Glutamatergic neuron (in vitro differentiated cells): ENCODE results near the gene TOM1L2. TPM values are rescaled to one million over a fixed set of nuclear protein-coding genes. Genes with fewer than 3 reads are reported as not detected.

Source experiments
- DNase-seq: peaks from one replicate; pipeline ENCODE4 v3.0.0; 2022
- H3K27ac Mint-ChIP-seq: one replicate; pipeline ENCODE4 v1.8.0; 2020; ENCODE audit warnings: mild to moderate bottlenecking, mixed read lengths, inconsistent platforms; ENCODE audit not compliant: unreplicated experiment
- H3K27me3 Mint-ChIP-seq: one replicate; pipeline ENCODE4 v1.8.0; 2020; ENCODE audit warnings: mild to moderate bottlenecking, moderate library complexity, mixed read lengths, inconsistent platforms; ENCODE audit not compliant: unreplicated experiment
- H3K36me3 Mint-ChIP-seq: one replicate; pipeline ENCODE4 v1.8.0; 2020; ENCODE audit warnings: mild to moderate bottlenecking, mixed read lengths, inconsistent platforms; ENCODE audit not compliant: unreplicated experiment
- H3K4me1 Mint-ChIP-seq: one replicate; pipeline ENCODE4 v1.8.0; 2020; ENCODE audit warnings: mild to moderate bottlenecking, low read depth, mixed read lengths, inconsistent platforms; ENCODE audit not compliant: unreplicated experiment
- H3K4me3 Mint-ChIP-seq: one replicate; pipeline ENCODE4 v1.8.0; 2020; ENCODE audit warnings: mild to moderate bottlenecking, mixed read lengths, inconsistent platforms; ENCODE audit not compliant: unreplicated experiment
- H3K9me3 Mint-ChIP-seq: one replicate; pipeline ENCODE4 v1.8.0; 2020; ENCODE audit warnings: mild to moderate bottlenecking, moderate library complexity, mixed read lengths, inconsistent platforms; ENCODE audit not compliant: unreplicated experiment
- total RNA-seq: library from RNA; stranded (reverse); fragmentation: NEBNext Ultra II Directional; extraction: Animal tissue kit (Norgen Biotek cat#: 25700); gene quantifications from one replicate; pipeline ENCODE4 v1.2.1, GENCODE V29; 2021; ENCODE audit not compliant: unreplicated experiment
- TF ChIP-seq, protein P1 (sequence below): fragments of 200-600 bp; sonication (generic); IDR thresholded peaks from one replicate; pipeline ENCODE4 v1.5.0; 2021; ENCODE audit not compliant: partially characterized antibody, unreplicated experiment

Gene TOM1L2
- total RNA-seq, 1 donor from 2014 or later, result 62.8 TPM

DNA sequence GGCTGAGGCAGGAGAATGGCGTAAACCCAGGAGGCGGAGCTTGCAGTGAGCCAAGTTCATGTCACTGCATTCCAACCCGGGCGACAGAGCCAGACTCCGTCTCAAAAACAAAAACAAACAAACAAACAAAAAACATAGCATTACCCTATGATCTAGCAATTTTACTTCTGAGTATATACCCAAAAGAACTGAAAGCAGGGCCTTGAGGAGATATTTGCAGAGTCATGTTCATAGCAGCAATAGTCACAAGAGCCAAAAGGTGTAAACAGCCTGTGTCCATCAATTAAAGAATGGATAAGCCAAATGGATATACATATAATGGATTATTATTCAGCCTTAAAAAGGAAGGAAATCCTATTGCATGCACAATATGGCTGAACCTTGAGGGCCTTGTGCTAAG is 63.1 kb downstream of the TOM1L2 start:
- H3K9me3 Mint-ChIP-seq, result peaks cover 10% of the 10 kb centered on the region
- H3K4me3 Mint-ChIP-seq, result no peak overlapping the region
- DNase-seq, result no peak
- H3K27ac Mint-ChIP-seq, result no peak overlapping the region
- TF ChIP-seq, protein P1, sequence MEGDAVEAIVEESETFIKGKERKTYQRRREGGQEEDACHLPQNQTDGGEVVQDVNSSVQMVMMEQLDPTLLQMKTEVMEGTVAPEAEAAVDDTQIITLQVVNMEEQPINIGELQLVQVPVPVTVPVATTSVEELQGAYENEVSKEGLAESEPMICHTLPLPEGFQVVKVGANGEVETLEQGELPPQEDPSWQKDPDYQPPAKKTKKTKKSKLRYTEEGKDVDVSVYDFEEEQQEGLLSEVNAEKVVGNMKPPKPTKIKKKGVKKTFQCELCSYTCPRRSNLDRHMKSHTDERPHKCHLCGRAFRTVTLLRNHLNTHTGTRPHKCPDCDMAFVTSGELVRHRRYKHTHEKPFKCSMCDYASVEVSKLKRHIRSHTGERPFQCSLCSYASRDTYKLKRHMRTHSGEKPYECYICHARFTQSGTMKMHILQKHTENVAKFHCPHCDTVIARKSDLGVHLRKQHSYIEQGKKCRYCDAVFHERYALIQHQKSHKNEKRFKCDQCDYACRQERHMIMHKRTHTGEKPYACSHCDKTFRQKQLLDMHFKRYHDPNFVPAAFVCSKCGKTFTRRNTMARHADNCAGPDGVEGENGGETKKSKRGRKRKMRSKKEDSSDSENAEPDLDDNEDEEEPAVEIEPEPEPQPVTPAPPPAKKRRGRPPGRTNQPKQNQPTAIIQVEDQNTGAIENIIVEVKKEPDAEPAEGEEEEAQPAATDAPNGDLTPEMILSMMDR, result no peak
- peaks cover 9% of the 10 kb centered on the region for H3K36me3 Mint-ChIP-seq
- peaks cover 5% of the 10 kb centered on the region for H3K27me3 Mint-ChIP-seq
- peaks cover 30% of the 10 kb centered on the region for H3K4me1 Mint-ChIP-seq

DNA sequence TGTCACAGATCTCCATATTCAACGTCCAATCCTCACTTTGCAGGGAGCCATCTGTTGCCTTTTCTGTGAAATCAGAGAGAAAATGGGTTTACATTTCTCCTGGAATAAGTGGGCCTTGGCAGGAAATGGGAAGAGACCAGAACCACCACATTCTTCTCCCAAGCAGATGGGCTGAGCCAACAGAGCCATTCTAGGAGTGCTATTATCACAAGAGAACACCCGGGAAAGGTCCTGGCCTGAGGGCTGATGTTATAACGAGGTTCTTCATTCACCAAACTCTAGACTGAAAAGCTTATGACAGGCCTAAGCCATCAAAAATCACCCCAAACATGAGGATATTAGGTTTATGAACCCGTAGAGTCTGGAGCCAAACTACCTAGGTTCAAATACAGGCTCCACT is 64.7 kb downstream of the TOM1L2 start:
- no peak for DNase-seq
- Mint-ChIP-seq H3K36me3 (peaks cover 9% of the 10 kb centered on the region), H3K4me3 (no peak overlapping the region), H3K27me3 (peaks cover 1% of the 10 kb centered on the region), H3K4me1 (peaks cover 29% of the 10 kb centered on the region), H3K9me3 (peaks cover 5% of the 10 kb centered on the region), H3K27ac (peak overlapping the region; percentile 78)
- TF ChIP-seq, protein P1, result no peak

DNA sequence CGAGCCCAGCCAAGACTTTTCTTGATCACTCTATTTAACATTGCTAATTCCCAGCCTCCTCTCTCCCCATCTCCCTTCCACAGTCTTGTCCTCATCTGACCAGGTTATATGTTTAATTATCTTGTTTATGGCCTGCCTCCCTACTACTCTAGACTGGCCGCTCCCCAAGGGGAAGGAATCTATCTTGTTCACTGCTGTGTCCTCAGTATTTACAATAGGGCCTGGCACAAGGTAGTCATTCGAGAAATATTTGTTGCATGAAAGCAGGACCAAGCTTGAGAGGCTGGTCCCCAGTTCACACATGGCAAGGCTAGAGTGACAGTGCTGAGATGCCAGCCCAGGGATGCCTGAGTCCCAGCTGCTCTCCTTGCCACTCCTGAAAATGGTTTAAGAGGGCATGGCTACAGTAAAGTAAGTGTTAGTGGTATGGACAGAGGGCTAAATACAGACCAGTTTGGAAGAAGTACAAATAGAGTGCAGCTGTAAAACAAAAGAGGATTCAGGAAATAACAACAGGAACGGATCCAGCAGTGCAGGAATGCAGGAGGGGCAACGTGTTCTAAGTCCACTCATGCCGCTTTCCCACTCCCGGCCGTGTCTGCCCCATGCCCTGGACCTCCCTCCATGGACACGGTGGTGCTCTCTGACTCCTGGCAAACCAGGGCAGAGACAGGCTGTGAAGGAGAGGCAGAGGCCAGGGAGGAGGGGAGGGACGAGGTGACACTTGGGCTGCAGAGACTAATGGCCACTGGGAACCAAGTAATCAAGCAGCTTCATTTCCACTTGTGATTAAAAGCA is 65.6 kb downstream of the TOM1L2 start:
- TF ChIP-seq, protein P1, result no peak
- H3K27ac Mint-ChIP-seq, result peak overlapping the region; percentile 67
- H3K4me3 Mint-ChIP-seq, result peak overlapping the region; percentile 5
- peaks cover 9% of the 10 kb centered on the region for H3K36me3 Mint-ChIP-seq
- DNase-seq, result no peak
- peaks cover 5% of the 10 kb centered on the region for H3K9me3 Mint-ChIP-seq
- peaks cover 1% of the 10 kb centered on the region for H3K27me3 Mint-ChIP-seq
- peaks cover 30% of the 10 kb centered on the region for H3K4me1 Mint-ChIP-seq

DNA sequence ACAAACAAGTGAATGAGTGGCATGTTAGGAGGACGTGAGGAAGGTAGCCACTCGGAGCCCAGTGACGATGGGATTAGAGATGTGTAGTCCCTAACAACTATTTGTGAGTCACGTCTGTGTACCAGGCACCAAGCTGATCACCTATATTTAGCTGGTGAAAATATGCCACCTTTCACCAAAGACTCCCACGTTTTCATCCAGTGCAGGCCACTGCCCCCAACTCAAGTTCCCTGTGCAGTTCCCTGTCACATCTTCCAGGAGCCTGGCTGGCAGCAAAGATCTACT is 67.2 kb downstream of the TOM1L2 start:
- Mint-ChIP-seq H3K9me3 (peaks cover 5% of the 10 kb centered on the region), H3K36me3 (peaks cover 9% of the 10 kb centered on the region), H3K4me3 (no peak overlapping the region), H3K27ac (no peak overlapping the region), H3K27me3 (no peaks in the 10 kb centered on the region), H3K4me1 (peaks cover 27% of the 10 kb centered on the region)
- TF ChIP-seq, protein P1, result no peak
- no peak for DNase-seq

DNA sequence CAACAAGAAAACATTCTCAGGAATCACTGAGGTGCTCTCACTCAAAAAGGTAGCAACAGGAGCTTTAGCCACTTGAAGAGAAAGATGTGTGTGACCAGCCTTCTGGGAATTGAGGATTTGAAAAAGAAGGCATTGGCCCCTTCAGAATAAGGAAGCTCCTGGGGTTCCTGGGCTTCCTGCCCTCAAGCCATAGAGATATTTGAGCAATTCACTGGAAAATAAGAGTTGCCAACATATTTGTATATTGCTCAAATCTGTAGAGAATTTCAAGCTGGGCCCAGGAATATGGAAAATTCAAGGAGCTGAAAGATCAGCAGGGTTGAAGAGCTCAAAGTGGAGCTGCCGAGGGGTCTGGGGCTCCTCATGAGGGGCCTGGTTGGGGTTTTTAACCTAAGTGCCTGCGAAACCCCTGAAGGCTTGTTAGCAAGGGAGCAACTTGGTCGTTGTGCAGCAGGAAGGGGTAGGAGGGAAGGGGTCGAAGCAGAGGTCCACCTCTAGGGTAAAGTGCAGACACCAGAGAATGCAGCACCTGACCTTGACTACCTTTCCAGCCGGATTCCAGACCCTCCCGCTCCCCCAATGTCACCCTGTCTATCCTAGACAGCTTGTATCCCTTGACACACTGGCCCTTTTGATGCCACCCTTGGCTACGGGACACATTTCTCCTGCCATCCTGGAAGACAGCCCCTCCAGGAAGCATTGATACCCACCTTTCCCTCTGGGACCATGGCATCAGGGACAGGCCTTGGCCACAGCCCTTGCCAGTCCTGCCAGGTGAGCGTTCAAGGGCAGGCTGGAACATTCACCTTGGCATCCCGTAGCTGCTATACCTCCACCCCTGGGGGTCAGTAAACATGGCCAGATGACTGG is 67.8 kb downstream of the TOM1L2 start:
- H3K36me3 Mint-ChIP-seq, result peaks cover 9% of the 10 kb centered on the region
- H3K27ac Mint-ChIP-seq, result no peak overlapping the region
- peaks cover 5% of the 10 kb centered on the region for H3K9me3 Mint-ChIP-seq

More for the DNA sequence above, 67.8 kb downstream of the TOM1L2 start:
- peaks cover 27% of the 10 kb centered on the region for H3K4me1 Mint-ChIP-seq
- TF ChIP-seq, protein P1, result no peak
- H3K27me3 Mint-ChIP-seq, result no peaks in the 10 kb centered on the region
- H3K4me3 Mint-ChIP-seq, result no peak overlapping the region
- no peak for DNase-seq
